ENCODE results near the gene VIT. TPM values are rescaled to one million over a fixed set of nuclear protein-coding genes. Genes with fewer than 3 reads are reported as not detected.

The VIT gene
- total RNA-seq, 4 donors from 2014 or later: 1.4 to 3.6 (median 2.5) TPM; not detected in 1

- Histone ChIP-seq H3K27me3 (no peaks in the 10 kb centered on the region), H3K27ac (no peak overlapping the region), H3K4me3 (no peak overlapping the region), H3K36me3 (no peaks in the 10 kb centered on the region), H3K4me1 (no peaks in the 10 kb centered on the region), H3K9me3 (no peaks in the 10 kb centered on the region)
- TF ChIP-seq CTCF (IDR thresholded peaks at IDR 0.05): no peak
- no peak for TF ChIP-seq POLR2A (IDR thresholded peaks at IDR 0.05)
- TF ChIP-seq EP300 (IDR thresholded peaks at IDR 0.05; ENCODE audit: low read depth): no peak
- TF ChIP-seq POLR2AphosphoS5 (IDR thresholded peaks at IDR 0.05): no peak
- in situ Hi-C loops (cut with MboI; ENCODE audit: low pct_ligation_motif_present in 1 of 4, low pct_unique_long_range_greater_than_20kb in 1 of 4, low sequenced_read_pairs in 3 of 4) (loop anchor here in 3 of 4 donors (25.0 kb wide), 2 partner anchors 147 to 322 kb away; no protein-coding TSS in a partner anchor), intact Hi-C loops (cut with DNase I; ENCODE audit: low total_unique reads) (no loop called here)
- no peak for DNase-seq
- 86 to 97% methylated on average over 2 of the region's 2 CpGs for WGBS, 2 donors (ENCODE audit: low coverage in 1 of 2)
Observed at GRCh38 chr2:36659218-36659617, 37.3 kb upstream of the VIT start.

GRCh38 chr2:36659872-36660312 lies 36.6 kb upstream of the VIT start:
- no peaks in the 10 kb centered on the region for H3K9me3 ChIP-seq
- no peaks in the 10 kb centered on the region for H3K4me1 ChIP-seq
- H3K27me3 ChIP-seq: no peaks in the 10 kb centered on the region
- no peak overlapping the region for H3K4me3 ChIP-seq
- DNase-seq: no peak
- in situ Hi-C loops (cut with MboI; ENCODE audit: low pct_ligation_motif_present in 1 of 4, low pct_unique_long_range_greater_than_20kb in 1 of 4, low sequenced_read_pairs in 3 of 4) (loop anchor here (5.0 to 25.0 kb wide), 4 partner anchors 148 to 323 kb away; partner anchors contain the start of gene CRIM1 (in 1 of the 4)), intact Hi-C loops (cut with DNase I; ENCODE audit: low total_unique reads) (loop anchor here (5.0 kb wide), 1 partner anchor 308 kb away; no protein-coding TSS in a partner anchor)
- no peaks in the 10 kb centered on the region for H3K36me3 ChIP-seq
- TF ChIP-seq CTCF (IDR thresholded peaks at IDR 0.05) (no peak), POLR2AphosphoS5 (IDR thresholded peaks at IDR 0.05) (no peak), POLR2A (IDR thresholded peaks at IDR 0.05) (no peak), EP300 (IDR thresholded peaks at IDR 0.05; ENCODE audit: low read depth) (no peak)
- H3K27ac ChIP-seq: no peak overlapping the region

- in situ Hi-C loops (cut with MboI; ENCODE audit: low pct_ligation_motif_present in 1 of 4, low pct_unique_long_range_greater_than_20kb in 1 of 4, low sequenced_read_pairs in 3 of 4) (loop anchor here (5.0 to 25.0 kb wide), 4 partner anchors 150 to 325 kb away; partner anchors contain the start of gene CRIM1 (in 1 of the 4)), intact Hi-C loops (cut with DNase I; ENCODE audit: low total_unique reads) (loop anchor here (5.0 kb wide), 1 partner anchor 310 kb away; no protein-coding TSS in a partner anchor)
- H3K27ac ChIP-seq: no peak overlapping the region
- no peaks in the 10 kb centered on the region for H3K9me3 ChIP-seq
- peaks cover 4% of the 10 kb centered on the region for H3K27me3 ChIP-seq
- H3K36me3 ChIP-seq: no peaks in the 10 kb centered on the region
- DNase-seq: no peak
- no peak overlapping the region for H3K4me3 ChIP-seq
- WGBS, 2 donors (ENCODE audit: low coverage in 1 of 2): 85 to 93% methylated on average over 8 of the region's 8 CpGs
- TF ChIP-seq POLR2A (IDR thresholded peaks at IDR 0.05): no peak
- no peak for TF ChIP-seq CTCF (IDR thresholded peaks at IDR 0.05)
- no peak for TF ChIP-seq EP300 (IDR thresholded peaks at IDR 0.05; ENCODE audit: low read depth)
- TF ChIP-seq POLR2AphosphoS5 (IDR thresholded peaks at IDR 0.05): no peak
- H3K4me1 ChIP-seq: no peaks in the 10 kb centered on the region
Observed at GRCh38 chr2:36662638-36663037, 33.9 kb upstream of the VIT start.

GRCh38 chr2:36663295-36663694 lies 33.2 kb upstream of the VIT start:
- in situ Hi-C loops (cut with MboI; ENCODE audit: low pct_ligation_motif_present in 1 of 4, low pct_unique_long_range_greater_than_20kb in 1 of 4, low sequenced_read_pairs in 3 of 4): loop anchor here (5.0 to 25.0 kb wide), 4 partner anchors 151 to 326 kb away; partner anchors contain the start of gene CRIM1 (in 1 of the 4)
- no peaks in the 10 kb centered on the region for H3K4me1 ChIP-seq
- H3K36me3 ChIP-seq: no peaks in the 10 kb centered on the region
- intact Hi-C loops (cut with DNase I; ENCODE audit: low total_unique reads): loop anchor here (5.0 kb wide), 1 partner anchor 311 kb away; no protein-coding TSS in a partner anchor
- WGBS, 2 donors (ENCODE audit: low coverage in 1 of 2): 54 to 69% methylated on average over 2 of the region's 2 CpGs
- H3K27ac ChIP-seq: no peak overlapping the region
- H3K9me3 ChIP-seq: no peaks in the 10 kb centered on the region
- DNase-seq: no peak
- H3K4me3 ChIP-seq: no peak overlapping the region
- H3K27me3 ChIP-seq: peaks cover 4% of the 10 kb centered on the region
- TF ChIP-seq EP300 (IDR thresholded peaks at IDR 0.05; ENCODE audit: low read depth) (no peak), POLR2A (IDR thresholded peaks at IDR 0.05) (no peak), CTCF (IDR thresholded peaks at IDR 0.05) (no peak), POLR2AphosphoS5 (IDR thresholded peaks at IDR 0.05) (no peak)
